Heart left ventricle (tissue), 16 donors: ENCODE measurements around the gene ZBTB22. TPM values are rescaled to one million over a fixed set of nuclear protein-coding genes. Genes with fewer than 3 reads are reported as not detected.
"Not testable (repeated sequence)": the region's sequence is repeated elsewhere in the genome, so short reads cannot be mapped to it uniquely, and the experiment has no call there.

Experiments used
- ATAC-seq, 4 donors: fragments of 200-7000 bp; cut with Tn5 transposase; one replicate each; pipeline ENCODE4 v1.9.1; 2020 to 2022; ENCODE audit warnings: moderate library complexity in 4 of 4, mild to moderate bottlenecking in 3 of 4, moderate number of reproducible peaks in 1 of 4
- DNase-seq, 5 donors: peaks; one replicate each; pipeline ENCODE4 v3.0.0-alpha.2; 2020
- H3K27ac ChIP-seq, 12 donors: fragments of 200-600 bp; sonication (generic) in 4 of 12; one replicate each; pipeline versions ENCODE4 v1.5.0 to v1.8.0; 2016 to 2022; ENCODE audit warnings: mild to moderate bottlenecking in 2 of 12
- H3K27me3 ChIP-seq, 9 donors: fragments of 200-600 bp; sonication (generic) in 2 of 9; one replicate each; pipeline versions ENCODE4 v1.5.1 to v1.8.0; 2016 to 2022; ENCODE audit warnings: mild to moderate bottlenecking in 3 of 9
- H3K36me3 ChIP-seq, 9 donors: fragments of 200-600 bp; sonication (generic) in 2 of 9; one replicate each; pipeline versions ENCODE4 v1.5.0 to v1.8.0; 2018 to 2022; ENCODE audit warnings: mild to moderate bottlenecking in 2 of 9
- H3K4me1 ChIP-seq, 12 donors: fragments of 200-600 bp; sonication (generic) in 4 of 12; one replicate each; pipeline versions ENCODE4 v1.5.0 to v1.8.0; 2016 to 2022; ENCODE audit warnings: mild to moderate bottlenecking in 3 of 12
- H3K4me3 ChIP-seq, 12 donors: fragments of 200-600 bp; sonication (generic) in 4 of 12; one replicate each; pipeline versions ENCODE4 v1.5.0 to v1.8.0; 2017 to 2022; ENCODE audit warnings: mild to moderate bottlenecking in 9 of 12, moderate library complexity in 4 of 12
- H3K9me3 ChIP-seq, 12 donors: fragments of 200-600 bp; sonication (generic) in 4 of 12; one replicate each; pipeline versions ENCODE4 v1.5.0 to v1.8.0; 2016 to 2022; ENCODE audit warnings: mild to moderate bottlenecking in 1 of 12
- POLR2A ChIP-seq, 2 donors: fragments of 450-650 bp; IDR thresholded peaks; one replicate each; pipeline ENCODE4 v1.6.1; 2017; ENCODE audit warnings: antibody characterized with exemption in 2 of 2, mild to moderate bottlenecking in 2 of 2, moderate library complexity in 2 of 2
- WGBS, 4 donors: extraction: QIAGEN DNeasy Blood & Tissue Kit in 2 of 4; methylation state at CpG; one replicate each; pipeline versions ENCODE4 v1.1.5 to v1.1.7; 2013 to 2018; 5-methylcytosine and 5-hydroxymethylcytosine counted together
- intact Hi-C, 10 donors: fragments of 100-400 bp; cut with DNase I; formaldehyde crosslinking; loops; one replicate each; pipeline versions ENCODE4 v1.11.1 to v1.14.2; 2022
- long read RNA-seq, 3 donors: library from polyadenylated mRNA; unstranded; transcript quantifications; one replicate each; pipeline ENCODE4 v2.0.0, GENCODE V29; 2020 to 2021
- polyA plus RNA-seq, 2 donors: library from polyadenylated mRNA; stranded (reverse); fragments of 200-250 nt; gene quantifications; one replicate each; pipeline ENCODE4 v1.2.3, GENCODE V29; 2013
- total RNA-seq, 9 donors: library from RNA; depleted of rRNA in 2 of 9; stranded (reverse); fragments of >200 nt in 2 of 9; fragmentation: NEBNext Ultra II Directional in 3 of 9; extraction: Animal tissue kit (Norgen Biotek cat#: 25700) in 3 of 9; gene quantifications; one replicate each; pipeline versions ENCODE4 v1.1.0 to v1.2.4, GENCODE V29; 2016 to 2023
- TF ChIP-seq, protein P1 (sequence below), 12 donors: fragments of 200-600 bp; sonication (generic) in 4 of 12; IDR thresholded peaks; one replicate each; pipeline versions ENCODE4 v1.5.0 to v1.8.0; 2018 to 2022; ENCODE audit warnings: antibody characterized with exemption in 12 of 12, mild to moderate bottlenecking in 5 of 12
- donor health status: ischemic (EF 13 %, LVEDD 7.1; RV severe dilation, severe dysfunction).
- donor health status: healthy with polysubstance abuse.
- donor health status: DM: no; HTN: yes; CAD: no.
- donor health status: DM: no; HTN: no; CAD: no.
- donor health status: ischemic (EF 25% LVEDD 6.9; RV normal size, moderate dysfunction).
- donor health status: ischemic (EF 25% LVEDD 5.7; RV mildly dilated, moderate dysfunction).
- donor health status: healthy.
- donor health status: DM: yes; HTN: yes; CAD: no.
- donor health status: ischemic (EF 35%, LVEDD 5.7; RV mildly dilated, moderate dysfunction).
- donor health status: nonischemic (EF 11% LVEDD 7.7; RV severe dilation, severe dysfunction).
- donor health status: DM: yes; HTN: yes; CAD: no.
- donor health status: PGD.
- donor health status: ischemic (EF 29% LVEDD 5.4; RV normal size, mild dysfunction).
- donor health status: nonischemic (EF 23%, LVEDD 6.1; RV moderate dilation, normal function).

Gene ZBTB22, protein sequence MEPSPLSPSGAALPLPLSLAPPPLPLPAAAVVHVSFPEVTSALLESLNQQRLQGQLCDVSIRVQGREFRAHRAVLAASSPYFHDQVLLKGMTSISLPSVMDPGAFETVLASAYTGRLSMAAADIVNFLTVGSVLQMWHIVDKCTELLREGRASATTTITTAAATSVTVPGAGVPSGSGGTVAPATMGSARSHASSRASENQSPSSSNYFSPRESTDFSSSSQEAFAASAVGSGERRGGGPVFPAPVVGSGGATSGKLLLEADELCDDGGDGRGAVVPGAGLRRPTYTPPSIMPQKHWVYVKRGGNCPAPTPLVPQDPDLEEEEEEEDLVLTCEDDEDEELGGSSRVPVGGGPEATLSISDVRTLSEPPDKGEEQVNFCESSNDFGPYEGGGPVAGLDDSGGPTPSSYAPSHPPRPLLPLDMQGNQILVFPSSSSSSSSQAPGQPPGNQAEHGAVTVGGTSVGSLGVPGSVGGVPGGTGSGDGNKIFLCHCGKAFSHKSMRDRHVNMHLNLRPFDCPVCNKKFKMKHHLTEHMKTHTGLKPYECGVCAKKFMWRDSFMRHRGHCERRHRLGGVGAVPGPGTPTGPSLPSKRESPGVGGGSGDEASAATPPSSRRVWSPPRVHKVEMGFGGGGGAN
- 10 to 100 TPM; 10.9 to 22.1 (median 14.0) TPM for total RNA-seq
- 10 to 100 TPM in 1 of 2 donors, 1 to 10 TPM in 1; 7.5 to 15.5 TPM for polyA plus RNA-seq
- long read RNA-seq, donor 1, transcript ZBTB22-208 (2 exons, 2,651 nt), result major isoform, 17 of 36 reads
- long read RNA-seq, donor 1, partial matches to known transcripts, result 0 of 36 reads
- long read RNA-seq, donor 1, other reads (novel, unspliced or antisense), result 19 of 36 reads
- long read RNA-seq, donor 2, partial matches to known transcripts, result 0 of 53 reads
- long read RNA-seq, donor 2, other reads (novel, unspliced or antisense), result 53 of 53 reads
- long read RNA-seq, donor 3, transcript ZBTB22-208 (2 exons, 2,651 nt), result major isoform, 11 of 17 reads
- long read RNA-seq, donor 3, partial matches to known transcripts, result 0 of 17 reads
- long read RNA-seq, donor 3, other reads (novel, unspliced or antisense), result 6 of 17 reads

DNA sequence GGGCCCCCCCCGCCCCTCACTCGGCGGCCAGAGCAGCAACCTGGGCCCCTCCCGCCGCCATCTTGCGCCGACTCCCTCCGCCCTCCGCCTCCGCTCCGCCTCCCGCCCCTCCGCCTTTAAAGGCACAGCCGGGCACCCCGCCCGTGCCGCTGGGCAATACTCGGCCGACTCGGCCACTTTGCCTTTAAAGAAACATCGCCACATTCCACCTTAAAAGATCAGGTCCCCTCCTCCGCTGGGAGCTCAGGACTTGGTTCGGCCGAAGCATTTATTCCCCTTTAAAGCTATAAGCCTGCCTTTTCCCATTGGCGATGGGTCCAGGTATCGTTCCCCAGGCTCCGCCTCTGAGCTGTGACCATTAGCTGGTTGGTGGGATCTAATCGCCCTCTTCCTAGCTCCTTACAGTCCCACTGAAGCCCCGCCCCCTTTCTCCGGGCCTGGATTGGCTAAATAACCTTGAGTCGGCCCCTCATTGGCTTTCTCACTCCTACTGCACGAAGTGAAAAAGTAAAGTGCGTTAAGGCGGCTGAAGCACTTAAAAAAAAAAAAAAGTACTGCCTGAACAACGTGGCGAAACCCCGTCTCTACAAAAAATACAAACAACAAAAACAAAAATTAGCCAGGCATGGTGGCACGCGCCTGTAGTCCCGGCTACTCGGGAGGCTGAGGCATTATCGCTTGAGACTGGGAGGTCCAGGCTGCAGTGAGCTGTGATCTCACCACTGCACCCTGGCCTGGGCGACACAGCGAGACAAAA is at the start of gene ZBTB22:
Gene ZBTB22, minus strand, starts transcription at position 76 of the 757 bp plus-strand sequence. CDS start 828 bp downstream, outside the sequence.
- H3K36me3 ChIP-seq, result peaks cover 0 to 35% (median 27%) of the 10 kb centered on the region in 9 donors
- intact Hi-C loops, result no loop called here
- DNase-seq (peak; percentile 98 to 100 (median 99)), ATAC-seq (peak; percentile 78 to 83 (median 80))
- no peaks in the 10 kb centered on the region for H3K9me3 ChIP-seq
- no peaks in the 10 kb centered on the region for H3K27me3 ChIP-seq
- H3K4me3 ChIP-seq, result peak within 1 kb of the TSS; percentile 24 to 77 (median 62)
- 1 to 4% (median 2%) methylated on average over 22 to 44 of the region's 44 CpGs for WGBS, 4 donors
- peak within 1 kb of the TSS; percentile 54 to 88 (median 84) for H3K27ac ChIP-seq
- peak in 1 of 2 donors; percentile 39 for TF ChIP-seq POLR2A (IDR thresholded peaks at IDR 0.05)
- TF ChIP-seq, protein P1, sequence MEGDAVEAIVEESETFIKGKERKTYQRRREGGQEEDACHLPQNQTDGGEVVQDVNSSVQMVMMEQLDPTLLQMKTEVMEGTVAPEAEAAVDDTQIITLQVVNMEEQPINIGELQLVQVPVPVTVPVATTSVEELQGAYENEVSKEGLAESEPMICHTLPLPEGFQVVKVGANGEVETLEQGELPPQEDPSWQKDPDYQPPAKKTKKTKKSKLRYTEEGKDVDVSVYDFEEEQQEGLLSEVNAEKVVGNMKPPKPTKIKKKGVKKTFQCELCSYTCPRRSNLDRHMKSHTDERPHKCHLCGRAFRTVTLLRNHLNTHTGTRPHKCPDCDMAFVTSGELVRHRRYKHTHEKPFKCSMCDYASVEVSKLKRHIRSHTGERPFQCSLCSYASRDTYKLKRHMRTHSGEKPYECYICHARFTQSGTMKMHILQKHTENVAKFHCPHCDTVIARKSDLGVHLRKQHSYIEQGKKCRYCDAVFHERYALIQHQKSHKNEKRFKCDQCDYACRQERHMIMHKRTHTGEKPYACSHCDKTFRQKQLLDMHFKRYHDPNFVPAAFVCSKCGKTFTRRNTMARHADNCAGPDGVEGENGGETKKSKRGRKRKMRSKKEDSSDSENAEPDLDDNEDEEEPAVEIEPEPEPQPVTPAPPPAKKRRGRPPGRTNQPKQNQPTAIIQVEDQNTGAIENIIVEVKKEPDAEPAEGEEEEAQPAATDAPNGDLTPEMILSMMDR (IDR thresholded peaks at IDR 0.05), result no peak
- H3K4me1 ChIP-seq, result peaks cover 3 to 71% (median 48%) of the 10 kb centered on the region in 12 donors

DNA sequence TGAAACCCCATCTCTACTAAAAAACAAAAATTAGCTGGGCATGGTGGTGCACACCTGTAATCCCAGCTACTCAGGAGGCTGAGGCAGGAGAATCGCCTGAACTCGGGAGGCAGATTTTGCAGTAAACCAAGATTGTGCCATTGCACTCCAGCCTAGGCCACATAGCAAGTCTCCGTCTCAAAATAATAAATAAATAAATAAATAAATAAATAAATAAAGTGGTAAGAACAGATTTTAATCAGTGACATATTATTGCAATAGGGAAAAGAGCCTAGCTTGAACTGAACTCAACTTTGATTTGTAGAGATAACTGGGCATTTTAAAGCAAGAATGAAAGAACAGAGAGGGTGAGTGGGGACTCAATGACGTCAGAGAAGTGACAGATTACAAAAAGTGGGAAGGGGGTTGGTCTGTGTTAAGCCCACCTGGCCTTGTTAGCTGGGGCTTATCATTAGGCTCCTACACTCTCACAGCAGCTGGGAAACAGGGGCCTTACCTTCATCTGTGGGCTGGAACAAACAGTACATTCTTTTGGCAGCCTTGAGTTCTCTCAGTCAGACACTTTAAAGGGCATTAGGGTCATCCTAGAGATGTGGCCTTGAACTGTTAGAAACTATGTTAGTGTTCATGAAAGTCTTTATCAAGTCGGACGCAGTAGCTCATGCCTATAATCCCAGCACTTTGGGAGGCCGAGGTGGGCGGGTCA is 49.6 kb upstream of the ZBTB22 start:
- Histone ChIP-seq H3K4me3 (no peak overlapping the region), H3K4me1 (no peaks in the 10 kb centered on the region), H3K27ac (no peak overlapping the region), H3K36me3 (no peaks in the 10 kb centered on the region), H3K9me3 (no peaks in the 10 kb centered on the region), H3K27me3 (no peaks in the 10 kb centered on the region)
- WGBS, 4 donors, result 72 to 81% (median 81%) methylated on average over 8 of the region's 8 CpGs
- TF ChIP-seq, protein P1 (IDR thresholded peaks at IDR 0.05), result no peak
- TF ChIP-seq POLR2A (IDR thresholded peaks at IDR 0.05), result no peak
- intact Hi-C loops, result no loop called here
- DNase-seq (no peak), ATAC-seq (no peak)

DNA sequence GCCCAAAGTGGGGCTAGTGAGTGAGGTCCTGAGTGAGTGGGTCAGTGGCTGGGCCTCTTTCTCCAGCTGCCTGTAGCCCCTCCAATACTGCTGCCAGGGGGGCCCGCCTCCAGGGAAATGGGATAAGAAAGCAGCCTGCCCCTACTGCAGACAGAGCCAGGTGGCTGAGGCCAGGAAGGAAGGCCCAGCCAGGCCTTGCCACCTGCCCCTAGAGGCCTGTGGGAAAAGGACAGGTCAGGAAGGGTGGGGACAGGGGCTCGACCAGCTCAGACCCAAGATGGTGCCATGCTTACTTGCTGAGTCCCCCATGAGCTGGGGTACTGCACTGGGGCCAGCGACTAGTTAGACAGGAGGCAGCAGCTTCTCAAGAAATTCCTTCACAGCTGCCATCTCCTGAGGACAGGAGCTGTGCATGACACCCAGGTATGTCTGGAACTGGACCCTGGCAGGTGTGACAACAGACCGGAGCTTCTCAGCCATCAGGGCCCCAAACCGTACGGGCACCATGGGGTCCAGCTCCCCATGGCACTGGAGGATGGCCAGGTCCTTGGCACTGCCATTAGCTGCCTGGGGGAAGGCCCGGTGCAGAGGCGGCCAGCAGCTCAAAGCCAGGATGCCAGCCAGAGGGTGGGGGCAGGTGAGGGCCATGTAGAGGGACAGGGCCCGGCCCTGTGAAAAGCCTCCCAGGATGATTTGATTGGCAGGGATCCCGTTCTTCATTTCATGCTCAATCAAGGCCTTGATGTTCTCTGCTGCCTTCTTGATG is 47.8 kb upstream of the ZBTB22 start:
- peak in 2 of 4 donors; percentile 13 to 18 for ATAC-seq
- H3K9me3 ChIP-seq, H3K4me3 ChIP-seq, H3K4me1 ChIP-seq, H3K27me3 ChIP-seq, DNase-seq, intact Hi-C loops, H3K27ac ChIP-seq, H3K36me3 ChIP-seq: not testable (repeated sequence)
- 80 to 93% (median 83%) methylated on average over 3 to 10 of the region's 10 CpGs for WGBS, 4 donors

DNA sequence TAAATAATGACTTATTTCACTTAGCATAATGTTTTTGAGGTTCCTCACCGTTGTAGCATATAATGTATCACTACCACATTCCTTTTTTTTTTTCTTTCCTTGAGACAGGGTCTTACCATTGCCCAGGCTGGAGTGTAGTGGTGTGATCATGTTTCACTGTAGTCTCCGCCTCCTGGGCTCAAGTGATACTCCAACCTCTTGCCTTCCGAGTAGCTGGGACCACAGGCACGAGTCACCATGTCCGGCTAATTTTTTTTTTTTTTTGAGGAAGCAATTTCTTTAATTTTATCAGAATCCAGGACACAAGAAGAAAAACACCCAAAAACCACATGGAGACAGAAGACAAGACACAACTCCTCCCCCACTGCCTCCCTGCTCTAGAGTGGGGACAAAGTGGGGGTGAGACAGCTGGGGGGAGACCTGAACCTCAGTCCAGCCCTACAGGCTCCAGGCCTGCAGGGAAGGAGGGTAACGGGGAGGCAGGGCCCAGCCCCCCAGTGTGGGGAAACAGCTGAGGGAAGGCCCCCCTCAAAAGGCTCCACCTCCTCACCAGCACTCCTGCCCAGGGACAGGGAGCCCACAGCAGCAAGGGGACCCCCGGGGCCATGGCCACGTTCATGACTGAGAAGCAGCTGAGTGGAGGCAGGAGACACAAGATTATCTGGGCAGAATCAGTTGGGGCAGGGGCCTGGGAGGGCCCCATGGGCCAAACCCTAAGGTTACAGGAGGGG is 47.1 kb upstream of the ZBTB22 start:
- ATAC-seq, DNase-seq, H3K36me3 ChIP-seq, intact Hi-C loops, H3K4me3 ChIP-seq, H3K27me3 ChIP-seq, H3K27ac ChIP-seq, H3K4me1 ChIP-seq, H3K9me3 ChIP-seq: not testable (repeated sequence)
- WGBS, 4 donors, result 31 to 40% (median 37%) methylated on average over 6 to 7 of the region's 8 CpGs

DNA sequence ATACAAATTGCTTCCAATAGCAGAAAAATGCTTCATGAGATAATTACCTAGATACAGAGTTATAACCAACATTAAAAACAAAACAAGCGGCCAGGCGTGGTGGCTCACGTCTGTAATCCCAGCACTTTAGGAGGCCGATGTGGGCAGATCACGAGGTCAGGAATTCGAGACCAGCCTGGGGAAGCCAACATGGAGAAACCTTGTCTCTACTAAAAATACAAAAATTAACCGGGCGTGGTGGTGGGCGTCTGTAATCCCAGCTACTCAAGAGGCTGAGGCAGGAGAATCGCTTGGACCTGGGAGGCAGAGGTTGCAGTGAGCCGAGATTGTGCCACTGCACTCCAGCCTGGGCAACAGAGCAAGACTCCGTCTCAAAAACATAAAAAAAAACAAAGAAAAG is 45.9 kb upstream of the ZBTB22 start:
- H3K27ac ChIP-seq, H3K36me3 ChIP-seq, DNase-seq, ATAC-seq, H3K9me3 ChIP-seq, H3K4me1 ChIP-seq, H3K4me3 ChIP-seq, H3K27me3 ChIP-seq, intact Hi-C loops: not testable (repeated sequence)
- WGBS, 4 donors, result 86 to 90% (median 88%) methylated on average over 12 of the region's 12 CpGs
